K562 (cell line): ENCODE data around the gene IL11. TPM values are rescaled to one million over a fixed set of nuclear protein-coding genes. Genes with fewer than 3 reads are reported as not detected.

Source experiments
- CHD2 ChIP-seq: IDR thresholded peaks from 2 replicates; pipeline ENCODE4 v1.6.1; 2011; ENCODE audit warnings: low read depth, low read length
- CHD4 ChIP-seq: fragments of 200-600 bp; sonication (generic); IDR thresholded peaks from 3 replicates; pipeline ENCODE4 v1.6.1; 2012; ENCODE audit warnings: low read depth, mild to moderate bottlenecking, mixed read lengths, low read length, inconsistent platforms; ENCODE audit not compliant: insufficient read depth, insufficient replicate concordance, poor library complexity, severe bottlenecking
- COPS2 ChIP-seq: fragments of 450-650 bp; conservative IDR thresholded peaks from 2 replicates; pipeline ENCODE4 v1.6.1; 2016; ENCODE audit warnings: mild to moderate bottlenecking, moderate library complexity
- HNRNPLL ChIP-seq: fragments of 200-400 bp; formaldehyde crosslinking; IDR thresholded peaks from 2 replicates; pipeline ENCODE4 v1.6.1; 2017; ENCODE audit warnings: low read length, low read depth, mild to moderate bottlenecking; ENCODE audit not compliant: poor library complexity, severe bottlenecking
- HOMEZ ChIP-seq: fragments of 250-450 bp; sonication (Bioruptor Pico); IDR thresholded peaks from 2 replicates; pipeline ENCODE4 v1.4.0; 2020; ENCODE audit warnings: mild to moderate bottlenecking, moderate library complexity
- IFI16 ChIP-seq: fragments of 250-450 bp; sonication (Bioruptor Pico); IDR thresholded peaks from 2 replicates; pipeline ENCODE4 v2.1.2; 2022; ENCODE audit warnings: mild to moderate bottlenecking, inconsistent platforms
- KDM1A ChIP-seq, 2 experiments: fragments of 450-650 bp; IDR thresholded peaks; 2 replicates each; pipeline ENCODE4 v1.6.1; 2016; ENCODE audit warnings: mild to moderate bottlenecking in 2 of 2
- KLF13 ChIP-seq: fragments of 450-650 bp; IDR thresholded peaks from 2 replicates; pipeline ENCODE4 v1.6.1; 2016; ENCODE audit warnings: missing genetic modification characterization, low read depth, mild to moderate bottlenecking, missing compliant biosample characterization, moderate library complexity, borderline replicate concordance
- MYC ChIP-seq, 2 experiments: fragments of 250-450 bp in 1 of 2; sonication (Bioruptor Pico) in 1 of 2; IDR thresholded peaks; 2 replicates each; pipeline versions ENCODE4 v1.5.1 to v1.6.1; 2012 to 2021; ENCODE audit warnings: low read depth in 2 of 2, borderline replicate concordance in 1 of 2, improper control_type of control experiment in 1 of 2, low read length in 1 of 2, mild to moderate bottlenecking in 1 of 2, moderate library complexity in 1 of 2
- OTX1 ChIP-seq: fragments of 450-650 bp; formaldehyde crosslinking; IDR thresholded peaks from 2 replicates; pipeline ENCODE4 v1.4.0; 2022; ENCODE audit warnings: mild to moderate bottlenecking
- RFX5 ChIP-seq: IDR thresholded peaks from 2 replicates; pipeline ENCODE4 v1.6.1; 2011; ENCODE audit warnings: low read depth, mild to moderate bottlenecking, improper control_type of control experiment, low read length
- RHOXF2B ChIP-seq: fragments of 250-450 bp; sonication (Bioruptor Pico); conservative IDR thresholded peaks from 2 replicates; pipeline ENCODE4 v1.5.1; 2021
- SMAD2 ChIP-seq: fragments of 150-350 bp; IDR thresholded peaks from 2 replicates; pipeline ENCODE4 v1.6.1; 2014; ENCODE audit warnings: low read depth, mild to moderate bottlenecking, low read length
- SPI1 ChIP-seq: IDR thresholded peaks from 2 replicates; pipeline ENCODE4 v1.6.1; 2011; ENCODE audit warnings: low read depth, low read length, control low read depth, borderline replicate concordance
- TAF1 ChIP-seq: IDR thresholded peaks from 2 replicates; pipeline ENCODE4 v1.6.1; 2011; ENCODE audit warnings: mild to moderate bottlenecking, low read length, moderate library complexity; ENCODE audit not compliant: insufficient read depth, control insufficient read depth, severe bottlenecking; ENCODE audit errors: extremely low read depth
- TAF9B ChIP-seq: fragments of 450-650 bp; IDR thresholded peaks from 2 replicates; pipeline ENCODE4 v1.6.1; 2018; ENCODE audit warnings: mild to moderate bottlenecking; ENCODE audit not compliant: partially characterized antibody
- ZNF584 ChIP-seq: fragments of 200-800 bp; sonication (Bioruptor generic); IDR thresholded peaks from 2 replicates; pipeline ENCODE4 v1.6.1; 2016; ENCODE audit warnings: low read depth, mild to moderate bottlenecking, missing genetic modification characterization, missing compliant biosample characterization
- ZNF79 ChIP-seq: fragments of 250-450 bp; sonication (Bioruptor Pico); IDR thresholded peaks from 2 replicates; pipeline ENCODE4 v1.4.0; 2020; ENCODE audit warnings: low read depth, mild to moderate bottlenecking, moderate library complexity
- polyA plus RNA-seq, 8 experiments: library from polyadenylated mRNA; depleted of rRNA in 4 of 8; stranded (reverse) in 5 of 8; unstranded in 3 of 8; fragments of >200 nt; fragmentation: Nextera tagmentation in 2 of 8; fragmentation: Illumina TruSeq in 1 of 8; extraction: Ambion mirVana in 2 of 8; extraction: Trizol in 1 of 8; gene quantifications; 2 replicates each; pipeline versions ENCODE4 v1.2.1 to v1.2.3, GENCODE V29; 2011 to 2014; ENCODE audit warnings: inconsistent platforms in 1 of 8, missing spikeins in 1 of 8
- total RNA-seq, 7 experiments: library from RNA; depleted of rRNA in 6 of 7; stranded (reverse); fragments of >200 nt in 6 of 7; fragmentation: Illumina TruSeq in 2 of 7; extraction: Trizol in 2 of 7; gene quantifications; 2 replicates each; pipeline versions ENCODE4 v1.2.1 to v1.2.3, GENCODE V29; 2011 to 2021; ENCODE audit warnings: low replicate concordance in 1 of 7
- TF ChIP-seq, protein P1 (sequence below): sonication (generic); formaldehyde crosslinking; IDR thresholded peaks from 2 replicates; pipeline ENCODE4 v1.8.1; 2023; ENCODE audit warnings: mild to moderate bottlenecking, missing genetic modification reagents
- TF ChIP-seq, protein P2 (sequence below): IDR thresholded peaks from 2 replicates; pipeline ENCODE4 v1.6.1; 2011; ENCODE audit not compliant: insufficient read length; ENCODE audit errors: extremely low read depth
- TF ChIP-seq, protein P3 (sequence below), 2 experiments: fragments of 450-650 bp in 1 of 2; sonication (generic) in 1 of 2; formaldehyde crosslinking in 1 of 2; IDR thresholded peaks in 1 of 2; conservative IDR thresholded peaks in 1 of 2; 2 replicates each; pipeline versions ENCODE4 v1.6.1 to v1.8.1; 2016 to 2023; ENCODE audit warnings: mild to moderate bottlenecking in 2 of 2, moderate library complexity in 2 of 2, inconsistent platforms in 1 of 2, missing genetic modification reagents in 1 of 2

Gene IL11
- total and polyA plus RNA-seq, 9 of the 15 experiments (the other 6 are each of a cell fraction or from before 2014, with no cell fraction given): 0.04 to 0.42 (median 0.06) TPM; not detected in 6

GRCh38 chr19:55385724-55386492 lies 15.6 kb upstream of the IL11 start, which contains the start of gene RPL28 (continued):
- TF ChIP-seq SPI1 (peak; percentile 96), IFI16 (CRISPR knock-in tag) (no peak), TAF1 (peak; percentile 100), ZNF584 (no peak), COPS2 (no peak), HNRNPLL (no peak), RHOXF2B (CRISPR knock-in tag) (no peak), HOMEZ (no peak), MYC (IDR thresholded peaks at IDR 0.05; ENCODE audit: low read depth, low read length) (peak; percentile 84), MYC (CRISPR knock-in tag; IDR thresholded peaks at IDR 0.05; ENCODE audit: borderline replicate concordance, low read depth) (peak; percentile 59; the same call in 1 of the 2 replicates), ZNF79 (CRISPR knock-in tag) (no peak), KLF13 (no peak), OTX1 (0 out of 2 replicates have a peak, but pooled peaks have one; percentile 52), SMAD2 (no peak), TAF9B (peak; percentile 99), CHD2 (no peak), CHD4 (no peak), KDM1A (IDR thresholded peaks at IDR 0.05) (no peak), RFX5 (no peak)
- TF ChIP-seq, protein P1, sequence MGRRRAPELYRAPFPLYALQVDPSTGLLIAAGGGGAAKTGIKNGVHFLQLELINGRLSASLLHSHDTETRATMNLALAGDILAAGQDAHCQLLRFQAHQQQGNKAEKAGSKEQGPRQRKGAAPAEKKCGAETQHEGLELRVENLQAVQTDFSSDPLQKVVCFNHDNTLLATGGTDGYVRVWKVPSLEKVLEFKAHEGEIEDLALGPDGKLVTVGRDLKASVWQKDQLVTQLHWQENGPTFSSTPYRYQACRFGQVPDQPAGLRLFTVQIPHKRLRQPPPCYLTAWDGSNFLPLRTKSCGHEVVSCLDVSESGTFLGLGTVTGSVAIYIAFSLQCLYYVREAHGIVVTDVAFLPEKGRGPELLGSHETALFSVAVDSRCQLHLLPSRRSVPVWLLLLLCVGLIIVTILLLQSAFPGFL (CRISPR knock-in tag): peak; percentile 56; the same call in 1 of the 2 replicates
- TF ChIP-seq, protein P2, sequence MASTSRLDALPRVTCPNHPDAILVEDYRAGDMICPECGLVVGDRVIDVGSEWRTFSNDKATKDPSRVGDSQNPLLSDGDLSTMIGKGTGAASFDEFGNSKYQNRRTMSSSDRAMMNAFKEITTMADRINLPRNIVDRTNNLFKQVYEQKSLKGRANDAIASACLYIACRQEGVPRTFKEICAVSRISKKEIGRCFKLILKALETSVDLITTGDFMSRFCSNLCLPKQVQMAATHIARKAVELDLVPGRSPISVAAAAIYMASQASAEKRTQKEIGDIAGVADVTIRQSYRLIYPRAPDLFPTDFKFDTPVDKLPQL: peak; percentile 87
- TF ChIP-seq, protein P3, sequence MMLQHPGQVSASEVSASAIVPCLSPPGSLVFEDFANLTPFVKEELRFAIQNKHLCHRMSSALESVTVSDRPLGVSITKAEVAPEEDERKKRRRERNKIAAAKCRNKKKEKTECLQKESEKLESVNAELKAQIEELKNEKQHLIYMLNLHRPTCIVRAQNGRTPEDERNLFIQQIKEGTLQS (IDR thresholded peaks at IDR 0.05): no peak
- TF ChIP-seq, protein P3 (CRISPR knock-in tag; conservative IDR thresholded peaks at IDR 0.05): peak; percentile 6; the same call in 1 of the 2 replicates
